Activated CD4-positive, alpha-beta T cell treated with anti-CD3 and anti-CD28 coated beads, Interleukin-2, amount 10 ng/mL, durations not matched to agents 24 days and 14 days (primary cell): ENCODE data around the gene MYF5. TPM values are rescaled to one million over a fixed set of nuclear protein-coding genes. Genes with fewer than 3 reads are reported as not detected.

Experiments
- DNase-seq: peaks from one replicate; pipeline ENCODE4 v3.0.0; 2022
- H3K27ac Mint-ChIP-seq: one replicate; pipeline ENCODE4 v1.8.0; 2022; ENCODE audit warnings: mild to moderate bottlenecking, mixed read lengths
- H3K27me3 Mint-ChIP-seq: one replicate; pipeline ENCODE4 v1.8.0; 2022; ENCODE audit warnings: mixed read lengths
- H3K36me3 Mint-ChIP-seq: one replicate; pipeline ENCODE4 v1.8.0; 2022; ENCODE audit warnings: low read depth, mild to moderate bottlenecking, mixed read lengths
- H3K4me1 Mint-ChIP-seq: one replicate; pipeline ENCODE4 v1.8.0; 2021; ENCODE audit warnings: mixed read lengths
- H3K4me3 Mint-ChIP-seq: one replicate; pipeline ENCODE4 v1.8.0; 2022; ENCODE audit warnings: mild to moderate bottlenecking, moderate library complexity, mixed read lengths
- H3K9me3 Mint-ChIP-seq: one replicate; pipeline ENCODE4 v1.8.0; 2021; ENCODE audit warnings: mixed read lengths
- intact Hi-C: fragments of 100-400 bp; cut with micrococcal nuclease; formaldehyde crosslinking; loops from one replicate; pipeline ENCODE4 v1.15.1; 2023
- total RNA-seq: library from RNA; stranded (reverse); gene quantifications from 2 replicates; pipeline ENCODE4 v1.2.3, GENCODE V29; 2022

MYF5 gene
- total RNA-seq, 1 donor from 2014 or later: not detected

DNA sequence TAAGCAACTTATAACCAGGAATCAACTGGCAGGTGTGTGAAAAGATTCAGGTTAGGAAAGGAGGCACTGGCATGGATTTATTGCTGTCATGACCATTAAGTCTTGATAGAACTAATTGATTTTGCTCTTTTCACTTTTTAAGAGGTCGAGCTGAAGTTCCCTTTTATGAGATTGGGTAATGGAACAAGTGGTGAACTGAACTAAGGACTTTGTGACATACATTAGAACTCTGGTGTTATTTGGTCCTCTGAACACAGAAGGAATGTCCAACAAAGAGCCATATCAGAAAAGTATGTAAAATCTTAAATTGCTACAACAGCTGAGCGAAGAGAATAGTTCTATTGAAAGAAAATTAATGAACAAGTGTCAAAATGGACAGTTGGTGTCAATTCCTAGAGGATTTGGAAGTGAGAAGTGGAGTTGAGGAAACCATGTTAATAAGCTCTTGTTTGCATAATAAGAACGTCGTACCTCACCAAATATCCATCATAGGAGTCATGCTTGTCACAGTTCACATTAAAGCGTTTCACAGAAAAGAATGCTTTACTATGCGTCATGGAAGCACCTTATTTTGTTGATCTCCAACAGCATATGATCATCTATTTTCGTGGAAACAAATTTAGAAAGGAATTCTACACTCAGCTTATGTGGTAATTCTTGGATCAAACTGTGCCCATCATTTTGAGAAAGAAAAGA, 17.7 kb upstream of the MYF5 start:
- intact Hi-C loops: no loop called here
- Mint-ChIP-seq H3K27me3 (no peaks in the 10 kb centered on the region), H3K9me3 (no peaks in the 10 kb centered on the region), H3K27ac (no peak overlapping the region), H3K4me1 (no peaks in the 10 kb centered on the region), H3K36me3 (no peaks in the 10 kb centered on the region), H3K4me3 (no peak overlapping the region)
- no peak for DNase-seq

DNA sequence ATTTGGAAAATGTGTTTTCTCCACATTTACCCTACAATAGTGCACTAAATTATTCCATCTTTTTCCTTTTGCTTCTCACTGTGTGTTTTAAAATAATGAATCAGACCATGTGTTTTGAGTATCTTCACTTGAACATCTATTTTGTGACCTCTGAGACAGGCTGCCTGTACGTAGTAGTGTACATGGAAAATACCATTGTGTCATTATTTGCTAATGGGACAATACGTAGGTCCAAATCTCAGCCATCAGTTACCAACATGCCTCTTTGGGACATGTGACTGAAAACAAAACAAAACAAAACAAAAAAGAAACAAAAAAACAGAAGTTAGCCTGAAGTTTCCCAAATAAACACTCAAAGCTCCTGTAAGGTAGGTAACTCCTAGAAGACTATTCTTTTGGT, 16.4 kb upstream of the MYF5 start:
- Mint-ChIP-seq H3K4me1 (no peaks in the 10 kb centered on the region), H3K27ac (no peak overlapping the region), H3K9me3 (no peaks in the 10 kb centered on the region), H3K27me3 (no peaks in the 10 kb centered on the region), H3K36me3 (no peaks in the 10 kb centered on the region), H3K4me3 (no peak overlapping the region)
- DNase-seq: no peak
- intact Hi-C loops: no loop called here

DNA sequence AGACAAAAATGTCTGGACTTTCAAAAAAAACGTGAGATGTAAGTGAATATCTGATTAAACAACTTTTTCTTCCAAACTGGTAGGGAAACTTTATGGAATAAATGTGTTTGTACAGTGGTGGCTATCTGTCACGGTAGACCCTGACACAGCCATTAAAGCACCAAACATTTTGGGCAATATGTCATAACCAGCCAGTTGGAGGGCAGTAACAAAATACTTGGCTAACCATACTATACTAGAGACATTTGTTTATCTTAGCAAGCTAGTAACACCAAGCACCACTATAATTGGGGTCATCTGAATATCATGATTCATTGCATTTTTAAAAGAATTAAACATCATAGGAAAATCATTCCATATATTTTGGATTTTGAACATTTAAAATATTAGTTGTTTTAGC, 15.3 kb upstream of the MYF5 start:
- Mint-ChIP-seq H3K27me3 (no peaks in the 10 kb centered on the region), H3K4me3 (no peak overlapping the region), H3K27ac (no peak overlapping the region), H3K4me1 (no peaks in the 10 kb centered on the region), H3K9me3 (no peaks in the 10 kb centered on the region), H3K36me3 (no peaks in the 10 kb centered on the region)
- intact Hi-C loops: no loop called here
- no peak for DNase-seq

DNA sequence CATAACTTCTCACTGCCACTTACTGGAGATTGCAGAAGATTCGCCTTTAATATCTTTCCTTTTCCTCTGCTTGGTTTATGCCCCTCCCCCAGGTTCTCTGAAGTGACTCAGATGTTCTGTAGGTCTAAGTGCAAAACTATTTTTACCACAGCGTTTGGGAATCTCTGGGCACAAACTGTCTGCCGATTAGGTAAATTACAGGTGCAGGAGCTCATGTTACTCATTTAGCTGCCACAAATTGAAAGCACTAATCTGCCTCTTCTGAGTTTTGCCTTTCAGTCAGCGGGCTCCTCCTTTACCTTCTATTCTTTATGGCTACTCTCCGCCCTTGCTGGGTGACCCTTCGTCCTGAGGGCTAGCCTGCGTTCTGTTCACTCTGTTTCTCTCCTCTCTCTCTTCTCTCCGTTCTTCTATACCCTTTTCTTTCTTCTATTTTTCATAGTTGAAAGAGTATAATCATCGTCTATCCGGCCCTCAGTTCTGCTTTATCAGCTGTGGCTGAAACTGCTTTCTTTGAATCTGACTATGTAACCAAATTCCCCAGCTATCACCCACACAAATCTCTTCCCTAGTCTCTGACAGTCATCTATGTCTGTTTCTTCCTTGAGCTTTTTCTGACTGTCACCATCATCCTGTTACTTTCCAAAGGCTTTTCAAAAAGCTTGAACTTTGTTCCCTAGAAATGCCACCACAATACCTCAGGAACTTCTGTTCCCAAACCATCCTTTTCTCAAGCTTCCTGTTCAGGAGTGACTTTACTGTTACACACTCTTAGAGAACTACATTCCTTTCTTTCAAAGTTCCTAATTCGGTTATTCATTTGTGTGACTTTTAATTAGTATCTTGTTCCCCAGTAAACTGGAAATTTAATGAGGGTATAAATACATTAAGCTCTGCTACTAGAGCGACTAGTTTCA, 13.6 kb upstream of the MYF5 start:
- H3K27ac Mint-ChIP-seq: no peak overlapping the region
- H3K4me3 Mint-ChIP-seq: no peak overlapping the region
- H3K4me1 Mint-ChIP-seq: no peaks in the 10 kb centered on the region
- H3K36me3 Mint-ChIP-seq: no peaks in the 10 kb centered on the region
- no peak for DNase-seq
- intact Hi-C loops: no loop called here
- H3K27me3 Mint-ChIP-seq: peaks cover 12% of the 10 kb centered on the region
- no peaks in the 10 kb centered on the region for H3K9me3 Mint-ChIP-seq

DNA sequence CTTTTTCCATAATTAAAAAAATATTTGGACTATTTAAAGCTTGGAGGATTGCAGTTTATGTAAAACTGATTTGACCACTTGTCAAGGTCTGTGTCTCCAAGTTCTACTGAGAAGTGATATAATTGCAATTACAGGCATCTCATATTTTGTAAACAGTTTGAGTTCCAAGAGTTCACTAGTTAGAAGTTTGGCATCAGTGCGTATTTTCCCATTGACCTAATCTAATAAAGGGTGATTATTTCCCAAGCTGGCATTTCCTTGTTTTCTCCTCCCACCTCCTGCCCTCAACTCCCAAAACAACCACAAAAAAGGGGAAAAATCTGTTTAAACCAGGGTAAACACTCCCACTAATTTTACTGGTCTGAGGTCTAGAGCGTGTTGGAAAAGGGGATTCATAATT, 12.3 kb upstream of the MYF5 start:
- H3K4me1 Mint-ChIP-seq: no peaks in the 10 kb centered on the region
- no peaks in the 10 kb centered on the region for H3K36me3 Mint-ChIP-seq
- intact Hi-C loops: no loop called here
- H3K4me3 Mint-ChIP-seq: no peak overlapping the region
- no peaks in the 10 kb centered on the region for H3K9me3 Mint-ChIP-seq
- no peak overlapping the region for H3K27ac Mint-ChIP-seq
- no peak for DNase-seq
- peaks cover 21% of the 10 kb centered on the region for H3K27me3 Mint-ChIP-seq

DNA sequence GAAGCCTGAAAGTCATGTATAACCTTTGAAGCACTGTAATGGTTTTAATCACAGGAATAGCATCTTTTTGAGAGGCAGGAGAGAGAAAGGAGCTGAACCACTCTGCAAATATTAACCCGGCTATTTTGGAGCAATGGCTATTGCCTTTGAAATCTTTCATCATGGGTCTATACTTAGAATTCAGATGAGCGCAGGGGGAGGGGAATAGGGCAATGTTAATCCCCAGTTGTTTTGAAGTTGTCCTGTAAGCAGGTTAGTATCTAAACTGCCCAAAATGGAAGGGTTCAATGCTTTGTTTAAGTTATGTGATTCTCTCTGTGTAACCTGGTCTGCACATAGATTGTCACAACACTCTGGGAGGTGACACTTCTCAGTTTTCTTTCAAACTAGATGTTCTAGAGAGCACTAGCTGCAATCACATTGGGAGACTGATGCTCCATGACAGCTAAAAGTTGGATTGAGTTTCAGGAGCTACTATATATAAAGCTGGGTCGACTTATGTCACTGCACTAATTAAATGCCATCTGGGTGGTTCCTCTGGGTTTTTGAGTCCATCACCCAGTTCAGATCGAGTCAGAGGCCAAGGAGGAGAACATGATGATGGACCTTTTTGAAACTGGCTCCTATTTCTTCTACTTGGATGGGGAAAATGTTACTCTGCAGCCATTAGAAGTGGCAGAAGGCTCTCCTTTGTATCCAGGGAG, 9.4 kb upstream of the MYF5 start, which contains the start of gene MYF6:
TSS of gene MYF6 (plus strand) at position 509 of the 704 bp plus-strand sequence. CDS start at position 595, 86 bp downstream.
- intact Hi-C loops: no loop called here
- H3K36me3 Mint-ChIP-seq: no peaks in the 10 kb centered on the region
- no peak within 1 kb of the TSS for H3K4me3 Mint-ChIP-seq
- peaks cover 1% of the 10 kb centered on the region for H3K4me1 Mint-ChIP-seq
- no peak for DNase-seq
- peaks cover 34% of the 10 kb centered on the region for H3K27me3 Mint-ChIP-seq
- H3K27ac Mint-ChIP-seq: no peak within 1 kb of the TSS
- no peaks in the 10 kb centered on the region for H3K9me3 Mint-ChIP-seq

DNA sequence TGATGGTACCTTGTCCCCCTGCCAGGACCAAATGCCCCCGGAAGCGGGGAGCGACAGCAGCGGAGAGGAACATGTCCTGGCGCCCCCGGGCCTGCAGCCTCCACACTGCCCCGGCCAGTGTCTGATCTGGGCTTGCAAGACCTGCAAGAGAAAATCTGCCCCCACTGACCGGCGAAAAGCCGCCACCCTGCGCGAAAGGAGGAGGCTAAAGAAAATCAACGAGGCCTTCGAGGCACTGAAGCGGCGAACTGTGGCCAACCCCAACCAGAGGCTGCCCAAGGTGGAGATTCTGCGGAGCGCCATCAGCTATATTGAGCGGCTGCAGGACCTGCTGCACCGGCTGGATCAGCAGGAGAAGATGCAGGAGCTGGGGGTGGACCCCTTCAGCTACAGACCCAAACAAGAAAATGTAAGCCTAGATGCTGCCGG, 8.9 kb upstream of the MYF5 start:
- no peak for DNase-seq
- Mint-ChIP-seq H3K9me3 (no peaks in the 10 kb centered on the region), H3K4me3 (no peak overlapping the region), H3K27me3 (peaks cover 34% of the 10 kb centered on the region), H3K27ac (no peak overlapping the region), H3K36me3 (no peaks in the 10 kb centered on the region), H3K4me1 (peaks cover 1% of the 10 kb centered on the region)
- intact Hi-C loops: no loop called here

DNA sequence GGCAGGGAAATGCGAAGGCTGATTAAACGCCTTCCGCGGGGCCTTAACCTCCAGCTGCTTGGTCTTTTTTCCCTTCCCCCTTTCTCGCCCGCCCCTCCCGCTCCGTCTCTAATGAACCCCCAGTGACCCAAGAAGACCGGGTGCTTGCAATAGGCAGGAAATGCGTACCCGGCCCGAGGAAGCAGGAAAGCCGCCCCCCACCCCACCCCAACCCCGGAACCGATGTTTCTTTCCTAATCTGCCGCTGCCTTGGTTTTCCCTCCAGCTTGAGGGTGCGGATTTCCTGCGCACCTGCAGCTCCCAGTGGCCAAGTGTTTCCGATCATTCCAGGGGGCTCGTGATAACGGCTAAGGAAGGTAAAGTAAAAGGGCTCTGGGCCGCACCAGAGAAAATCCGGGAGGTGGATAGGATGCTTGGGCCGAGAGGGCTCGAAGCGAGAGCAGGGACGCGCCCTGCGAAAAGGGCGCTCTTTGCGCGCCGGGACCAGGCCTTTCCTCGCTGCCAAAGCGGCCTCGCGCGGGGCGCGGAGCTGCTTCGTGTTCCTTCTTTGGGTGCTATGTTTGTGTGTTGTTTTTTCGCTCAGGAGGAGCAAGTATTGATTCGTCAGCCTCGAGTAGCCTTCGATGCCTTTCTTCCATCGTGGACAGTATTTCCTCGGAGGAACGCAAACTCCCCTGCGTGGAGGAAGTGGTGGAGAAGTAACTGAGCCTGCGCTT, 8.3 kb upstream of the MYF5 start:
- Mint-ChIP-seq H3K4me3 (no peak overlapping the region), H3K4me1 (peaks cover 1% of the 10 kb centered on the region), H3K9me3 (no peaks in the 10 kb centered on the region), H3K27ac (no peak overlapping the region), H3K36me3 (no peaks in the 10 kb centered on the region), H3K27me3 (peaks cover 36% of the 10 kb centered on the region)
- intact Hi-C loops: no loop called here
- no peak for DNase-seq

DNA sequence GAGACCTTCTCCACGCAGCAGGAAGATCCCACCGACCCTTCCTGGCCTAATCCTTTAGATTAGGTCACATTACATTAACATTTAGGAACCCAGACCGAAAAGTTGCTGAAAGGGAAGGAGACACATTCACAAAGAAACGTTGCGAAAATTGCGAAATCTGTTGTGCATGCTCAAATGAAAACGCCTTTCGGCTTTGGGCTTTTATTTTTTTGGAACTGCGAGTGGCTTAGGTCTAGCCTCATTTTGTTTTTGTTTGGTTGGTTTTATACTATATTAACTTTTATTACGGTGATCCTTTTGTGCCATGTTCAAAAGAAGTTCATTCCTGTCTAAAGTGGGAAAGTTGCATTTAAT, 7.8 kb upstream of the MYF5 start:
- Mint-ChIP-seq H3K4me3 (no peak overlapping the region), H3K9me3 (no peaks in the 10 kb centered on the region), H3K36me3 (no peaks in the 10 kb centered on the region), H3K27ac (no peak overlapping the region), H3K27me3 (peaks cover 41% of the 10 kb centered on the region), H3K4me1 (peaks cover 1% of the 10 kb centered on the region)
- no peak for DNase-seq
- intact Hi-C loops: no loop called here

DNA sequence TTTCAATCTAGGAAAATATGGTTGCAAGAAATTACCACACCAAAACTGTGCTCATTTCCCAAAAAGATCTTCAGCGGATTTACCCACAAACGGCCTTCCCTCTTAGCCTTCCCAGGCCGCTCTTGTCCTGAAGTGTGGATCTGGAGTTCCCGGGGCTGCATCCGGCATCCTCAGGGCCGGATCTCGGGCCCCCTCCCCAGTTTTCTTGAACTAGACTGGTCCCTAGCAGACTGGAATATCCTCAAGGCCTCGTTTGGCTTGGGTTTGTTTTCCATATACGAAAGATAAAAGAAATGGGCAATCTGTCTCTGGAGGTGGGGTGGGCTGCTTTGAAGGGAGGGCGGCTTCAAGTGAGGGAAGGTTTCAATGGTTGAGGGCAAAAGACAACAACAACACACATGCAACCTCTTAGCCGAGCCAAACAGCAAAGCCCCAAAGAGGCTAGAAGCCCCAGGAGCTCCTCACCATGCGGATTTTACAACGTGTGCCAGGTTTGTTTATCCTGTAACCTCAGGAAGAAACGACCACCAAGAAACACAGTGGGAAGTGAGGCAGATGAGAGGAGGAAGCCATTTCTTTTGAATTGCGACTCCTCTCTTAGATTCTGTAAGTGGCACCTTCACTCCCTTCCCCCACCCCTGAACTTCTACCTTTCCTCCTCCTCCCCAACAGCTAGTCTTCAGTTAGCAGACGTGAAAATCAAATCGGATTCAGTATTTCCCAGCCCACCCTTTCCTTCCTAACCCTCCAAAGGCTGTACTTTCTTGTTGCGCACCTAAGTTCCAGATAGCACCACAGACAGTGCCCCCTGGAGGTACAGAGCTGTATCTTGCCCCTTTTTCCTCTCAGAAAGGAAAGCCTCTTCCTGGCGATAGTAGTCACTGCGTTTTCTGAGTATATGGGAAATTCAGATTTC, 6.6 kb upstream of the MYF5 start:
- Mint-ChIP-seq H3K9me3 (peaks cover 3% of the 10 kb centered on the region), H3K27ac (no peak overlapping the region), H3K4me3 (no peak overlapping the region), H3K27me3 (peaks cover 52% of the 10 kb centered on the region), H3K4me1 (peaks cover 1% of the 10 kb centered on the region), H3K36me3 (no peaks in the 10 kb centered on the region)
- DNase-seq: no peak
- intact Hi-C loops: no loop called here

DNA sequence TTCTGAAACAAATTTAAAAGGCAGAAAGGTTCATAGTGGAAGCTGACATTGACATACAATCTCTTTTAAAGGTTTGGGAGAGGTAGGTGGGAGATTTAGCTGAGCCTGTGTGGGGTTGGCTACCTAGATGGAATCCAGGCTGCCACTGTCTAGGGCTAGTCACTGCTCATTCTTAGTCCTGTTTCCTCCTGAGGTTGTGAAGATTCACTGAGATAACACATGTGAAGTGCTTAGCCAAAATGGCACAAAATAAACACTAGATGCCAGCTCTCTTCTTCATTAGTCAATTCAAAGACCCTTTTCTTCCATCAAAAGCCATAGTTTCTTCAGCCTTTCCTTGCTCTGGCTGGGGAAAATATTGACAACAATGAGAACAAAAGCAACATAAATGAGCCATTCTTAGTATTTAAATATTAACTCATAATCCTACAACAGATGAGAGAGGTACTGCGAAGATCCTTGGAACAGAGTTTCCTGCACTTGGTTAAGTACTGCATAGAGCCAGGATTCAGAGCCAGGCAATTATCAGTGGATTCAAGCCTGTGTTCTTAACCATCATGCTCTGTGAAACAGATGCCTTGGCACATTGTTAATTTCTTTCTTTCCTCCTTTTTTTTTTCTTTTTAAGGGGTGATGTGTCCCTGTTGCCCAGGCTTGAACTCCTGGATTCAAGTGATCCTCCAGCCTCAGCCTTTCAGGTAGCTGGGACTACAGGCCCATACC, 5.8 kb upstream of the MYF5 start:
- intact Hi-C loops: no loop called here
- peaks cover 58% of the 10 kb centered on the region for H3K27me3 Mint-ChIP-seq
- no peaks in the 10 kb centered on the region for H3K36me3 Mint-ChIP-seq
- peaks cover 1% of the 10 kb centered on the region for H3K4me1 Mint-ChIP-seq
- peaks cover 3% of the 10 kb centered on the region for H3K9me3 Mint-ChIP-seq
- no peak overlapping the region for H3K27ac Mint-ChIP-seq
- DNase-seq: no peak
- H3K4me3 Mint-ChIP-seq: no peak overlapping the region

DNA sequence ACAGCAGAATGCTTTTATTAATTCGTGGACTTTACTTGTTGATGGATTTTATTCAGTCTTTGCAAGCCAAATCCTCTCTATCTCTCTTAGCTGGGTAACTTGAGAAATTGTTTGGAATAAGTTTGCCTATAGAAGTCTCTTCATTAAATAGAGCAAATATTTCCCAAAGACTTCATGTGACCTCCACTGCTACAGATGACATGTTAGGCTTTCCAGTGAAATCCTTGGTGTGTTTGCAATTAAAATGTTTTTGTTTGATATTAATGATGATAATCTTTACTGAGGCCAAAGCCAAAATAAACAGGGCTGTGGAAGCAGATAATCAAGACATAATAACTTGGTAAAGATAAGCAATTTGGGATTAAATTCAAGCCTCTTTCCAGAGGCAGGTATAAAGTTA, 4.8 kb upstream of the MYF5 start:
- peaks cover 3% of the 10 kb centered on the region for H3K9me3 Mint-ChIP-seq
- H3K36me3 Mint-ChIP-seq: no peaks in the 10 kb centered on the region
- intact Hi-C loops: no loop called here
- no peak overlapping the region for H3K4me3 Mint-ChIP-seq
- H3K27me3 Mint-ChIP-seq: peaks cover 64% of the 10 kb centered on the region
- no peak overlapping the region for H3K27ac Mint-ChIP-seq
- peaks cover 1% of the 10 kb centered on the region for H3K4me1 Mint-ChIP-seq
- DNase-seq: no peak
